ENCODE results near the gene FHIP1B.

Gene FHIP1B

DNA sequence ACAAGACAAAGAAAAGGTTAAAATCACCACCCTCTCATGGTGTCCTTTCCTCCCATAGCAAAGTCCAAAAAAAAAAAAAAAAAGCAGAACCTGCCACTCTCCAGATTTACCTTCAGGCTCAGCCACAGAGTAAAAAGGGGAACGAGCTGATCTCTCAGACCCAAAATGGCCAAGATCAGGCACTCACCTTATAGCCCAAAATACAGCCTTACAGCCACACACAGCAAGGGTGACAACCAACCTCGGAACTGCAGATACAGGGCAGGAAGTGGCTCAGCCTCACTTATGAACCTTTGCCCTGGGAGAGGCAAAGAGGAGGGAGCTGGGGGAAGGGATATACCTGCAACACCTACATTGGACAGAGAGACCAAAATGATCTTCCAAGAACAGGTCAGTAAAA is 4.5 kb downstream of the FHIP1B start:
- Histone ChIP-seq H3K79me2 (ENCODE audit: control insufficient read depth, low read length) (peaks cover 85% of the 10 kb centered on the region), H4K20me1 (ENCODE audit: control insufficient read depth, insufficient read depth, low read depth, low read length) (peaks cover 5% of the 10 kb centered on the region; the same call in 1 of the 2 replicates), H3K9me2 (replicated peaks; ENCODE audit: control insufficient read depth, low read length) (no peaks in the 10 kb centered on the region), H3K27ac (ENCODE audit: low read depth, low read length) (no peak overlapping the region), H3K4me1 (ENCODE audit: control insufficient read depth, low read length) (peaks cover 20% of the 10 kb centered on the region), H3K9me3 (ENCODE audit: control insufficient read depth, insufficient read depth, low read length) (no peaks in the 10 kb centered on the region), H3K27me3 (ENCODE audit: control insufficient read depth, low read length) (no peaks in the 10 kb centered on the region), H3K36me3 (ENCODE audit: control insufficient read depth, low read length) (no peaks in the 10 kb centered on the region), H3K4me3 (ENCODE audit: low read length) (no peak overlapping the region), H3K4me2 (ENCODE audit: low read length) (no peak overlapping the region), H3F3A (ENCODE audit: control insufficient read depth, insufficient read depth) (no peaks in the 10 kb centered on the region)
- TF ChIP-seq EZH2phosphoT487 (IDR thresholded peaks at IDR 0.05; ENCODE audit: borderline replicate concordance, low read length): no peak
- TF ChIP-seq, protein P1, sequence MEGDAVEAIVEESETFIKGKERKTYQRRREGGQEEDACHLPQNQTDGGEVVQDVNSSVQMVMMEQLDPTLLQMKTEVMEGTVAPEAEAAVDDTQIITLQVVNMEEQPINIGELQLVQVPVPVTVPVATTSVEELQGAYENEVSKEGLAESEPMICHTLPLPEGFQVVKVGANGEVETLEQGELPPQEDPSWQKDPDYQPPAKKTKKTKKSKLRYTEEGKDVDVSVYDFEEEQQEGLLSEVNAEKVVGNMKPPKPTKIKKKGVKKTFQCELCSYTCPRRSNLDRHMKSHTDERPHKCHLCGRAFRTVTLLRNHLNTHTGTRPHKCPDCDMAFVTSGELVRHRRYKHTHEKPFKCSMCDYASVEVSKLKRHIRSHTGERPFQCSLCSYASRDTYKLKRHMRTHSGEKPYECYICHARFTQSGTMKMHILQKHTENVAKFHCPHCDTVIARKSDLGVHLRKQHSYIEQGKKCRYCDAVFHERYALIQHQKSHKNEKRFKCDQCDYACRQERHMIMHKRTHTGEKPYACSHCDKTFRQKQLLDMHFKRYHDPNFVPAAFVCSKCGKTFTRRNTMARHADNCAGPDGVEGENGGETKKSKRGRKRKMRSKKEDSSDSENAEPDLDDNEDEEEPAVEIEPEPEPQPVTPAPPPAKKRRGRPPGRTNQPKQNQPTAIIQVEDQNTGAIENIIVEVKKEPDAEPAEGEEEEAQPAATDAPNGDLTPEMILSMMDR (IDR thresholded peaks at IDR 0.05; ENCODE audit: low read depth, low read length, poor library complexity, severe bottlenecking): no peak

DNA sequence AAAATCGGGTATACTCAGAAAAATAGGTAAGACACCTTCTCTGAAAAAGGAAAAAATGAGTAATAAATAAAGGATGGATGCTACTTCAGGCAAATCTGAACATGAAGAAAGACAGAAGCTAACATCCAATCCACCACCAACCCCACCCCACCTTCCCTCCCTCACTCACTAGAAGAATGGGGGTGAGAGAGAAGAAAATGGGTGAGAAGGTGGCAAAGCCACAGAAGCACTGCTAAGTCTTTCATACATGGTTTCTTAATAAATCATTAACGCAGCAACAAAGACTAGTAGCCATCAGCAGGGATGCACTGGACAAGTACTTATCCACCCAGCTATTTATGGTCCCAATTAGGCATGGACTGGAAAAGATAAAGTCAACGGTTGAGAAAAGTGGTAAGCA is 5.9 kb downstream of the FHIP1B start:
- no peaks in the 10 kb centered on the region for H3K27me3 ChIP-seq (ENCODE audit: control insufficient read depth, low read length)
- TF ChIP-seq, protein P1 (IDR thresholded peaks at IDR 0.05; ENCODE audit: low read depth, low read length, poor library complexity, severe bottlenecking): no peak
- TF ChIP-seq EZH2phosphoT487 (IDR thresholded peaks at IDR 0.05; ENCODE audit: borderline replicate concordance, low read length): no peak
- H3K4me1 ChIP-seq (ENCODE audit: control insufficient read depth, low read length): peaks cover 16% of the 10 kb centered on the region
- no peak overlapping the region for H3K4me2 ChIP-seq (ENCODE audit: low read length)
- H3K79me2 ChIP-seq (ENCODE audit: control insufficient read depth, low read length): peaks cover 76% of the 10 kb centered on the region
- H3K9me3 ChIP-seq (ENCODE audit: control insufficient read depth, insufficient read depth, low read length): no peaks in the 10 kb centered on the region
- peaks cover 5% of the 10 kb centered on the region; the same call in 1 of the 2 replicates for H4K20me1 ChIP-seq (ENCODE audit: control insufficient read depth, insufficient read depth, low read depth, low read length)
- H3K4me3 ChIP-seq (ENCODE audit: low read length): no peak overlapping the region
- H3K9me2 ChIP-seq (replicated peaks; ENCODE audit: control insufficient read depth, low read length): no peaks in the 10 kb centered on the region
- peaks cover 9% of the 10 kb centered on the region; the same call in 1 of the 2 replicates for H3K36me3 ChIP-seq (ENCODE audit: control insufficient read depth, low read length)
- no peaks in the 10 kb centered on the region for H3F3A ChIP-seq (ENCODE audit: control insufficient read depth, insufficient read depth)
- no peak overlapping the region for H3K27ac ChIP-seq (ENCODE audit: low read depth, low read length)

DNA sequence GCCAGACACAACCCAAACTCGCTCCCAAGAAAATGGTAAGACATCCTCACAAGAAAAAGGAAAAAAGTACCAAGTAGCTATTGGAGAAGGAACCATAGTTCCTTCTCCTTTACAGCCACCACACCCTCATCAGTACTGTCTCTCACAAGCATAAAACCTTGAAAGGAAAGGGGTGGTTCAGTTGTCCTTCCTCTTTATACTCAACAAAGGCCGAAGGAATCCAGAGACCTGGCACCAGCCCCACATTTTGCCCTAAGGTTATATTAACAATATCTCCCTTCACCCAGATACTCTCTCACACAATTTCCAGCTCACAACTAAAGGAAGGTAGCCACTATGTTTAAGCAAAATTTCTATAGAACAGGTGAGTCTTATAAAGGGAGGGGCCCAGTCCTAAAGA is 8.5 kb downstream of the FHIP1B start:
- Histone ChIP-seq H3K4me2 (ENCODE audit: low read length) (no peak overlapping the region), H4K20me1 (ENCODE audit: control insufficient read depth, insufficient read depth, low read depth, low read length) (peaks cover 5% of the 10 kb centered on the region; the same call in 1 of the 2 replicates), H3K27ac (ENCODE audit: low read depth, low read length) (no peak overlapping the region), H3K79me2 (ENCODE audit: control insufficient read depth, low read length) (peaks cover 54% of the 10 kb centered on the region), H3K9me3 (ENCODE audit: control insufficient read depth, insufficient read depth, low read length) (no peaks in the 10 kb centered on the region), H3K4me1 (ENCODE audit: control insufficient read depth, low read length) (peaks cover 9% of the 10 kb centered on the region), H3K27me3 (ENCODE audit: control insufficient read depth, low read length) (no peaks in the 10 kb centered on the region), H3F3A (ENCODE audit: control insufficient read depth, insufficient read depth) (no peaks in the 10 kb centered on the region), H3K36me3 (ENCODE audit: control insufficient read depth, low read length) (peaks cover 29% of the 10 kb centered on the region), H3K9me2 (replicated peaks; ENCODE audit: control insufficient read depth, low read length) (no peaks in the 10 kb centered on the region), H3K4me3 (ENCODE audit: low read length) (no peak overlapping the region)
- TF ChIP-seq, protein P1 (IDR thresholded peaks at IDR 0.05; ENCODE audit: low read depth, low read length, poor library complexity, severe bottlenecking): no peak
- TF ChIP-seq EZH2phosphoT487 (IDR thresholded peaks at IDR 0.05; ENCODE audit: borderline replicate concordance, low read length): no peak
